ENCODE results near the gene PRKCZ. TPM values are rescaled to one million over a fixed set of nuclear protein-coding genes. Genes with fewer than 3 reads are reported as not detected.
A peak's percentile ranks its signal among the peaks of the same experiment; 100 is the strongest.
"Not testable (repeated sequence)": the region's sequence is repeated elsewhere in the genome, so short reads cannot be mapped to it uniquely, and the experiment has no call there.

The PRKCZ gene
- total and polyA plus RNA-seq, 5 donors from 2014 or later: 11.0 to 42.7 (median 13.6) TPM

DNA sequence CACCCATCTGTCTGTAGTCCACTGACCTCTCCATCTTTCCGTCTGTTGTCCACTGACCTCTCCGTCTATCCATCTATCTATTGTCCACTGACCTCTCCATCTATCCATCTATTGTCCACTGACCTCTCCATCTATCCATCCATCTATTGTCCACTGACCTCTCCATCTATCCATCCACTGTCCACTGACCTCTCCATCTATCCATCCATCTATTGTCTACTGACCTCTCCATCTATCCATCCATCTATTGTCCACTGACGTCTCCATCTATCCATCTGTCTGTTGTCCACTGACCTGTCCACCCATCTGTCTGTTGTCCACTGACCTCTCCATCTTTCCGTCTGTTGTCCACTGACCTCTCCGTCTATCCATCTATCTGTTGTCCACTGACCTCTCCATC, 97.7 kb downstream of the PRKCZ start:
- H3K4me1 ChIP-seq (ENCODE audit: control insufficient read depth, insufficient read depth, low read length, poor library complexity, severe bottlenecking): peaks cover 24% of the 10 kb centered on the region
- not testable (repeated sequence) for H3K4me3 ChIP-seq (ENCODE audit: low read depth, low read length); H3K9me3 Mint-ChIP-seq; H3K36me3 Mint-ChIP-seq; H3K27me3 ChIP-seq (ENCODE audit: control insufficient read depth, insufficient read depth, low read length); H3K36me3 ChIP-seq (ENCODE audit: control insufficient read depth, insufficient read depth, low read length); DNase-seq; H3K9me3 ChIP-seq (ENCODE audit: control insufficient read depth in 2 of 2, low read length in 2 of 2); ATAC-seq (ENCODE audit: low read depth in 2 of 2); H3K4me1 Mint-ChIP-seq; H3K27me3 Mint-ChIP-seq; H3K27ac Mint-ChIP-seq; H3K27ac ChIP-seq (ENCODE audit: insufficient read depth, low read length, poor library complexity, severe bottlenecking); H3K4me3 Mint-ChIP-seq

- Histone ChIP-seq H3K4me3 (ENCODE audit: low read depth, low read length) (peak overlapping the region; percentile 69), H3K27ac (ENCODE audit: insufficient read depth, low read length, poor library complexity, severe bottlenecking) (peak overlapping the region; percentile 42)
Observed at GRCh38 chr1:2148691-2149090, 98.5 kb downstream of the PRKCZ start.

GRCh38 chr1:2150801-2151200, 100.6 kb downstream of the PRKCZ start:
- ATAC-seq (ENCODE audit: low read depth in 2 of 2): no peak
- H3K4me3 ChIP-seq (ENCODE audit: low read depth, low read length): no peak overlapping the region
- no peak for DNase-seq
- H3K27ac Mint-ChIP-seq: peak overlapping the region in 1 of 3 donors; percentile 63
- H3K36me3 ChIP-seq (ENCODE audit: control insufficient read depth, insufficient read depth, low read length): peaks cover 6% of the 10 kb centered on the region
- H3K4me1 ChIP-seq (ENCODE audit: control insufficient read depth, insufficient read depth, low read length, poor library complexity, severe bottlenecking): peaks cover 24% of the 10 kb centered on the region
- no peaks in the 10 kb centered on the region for H3K27me3 ChIP-seq (ENCODE audit: control insufficient read depth, insufficient read depth, low read length)
- no peaks in the 10 kb centered on the region for H3K27me3 Mint-ChIP-seq
- H3K27ac ChIP-seq (ENCODE audit: insufficient read depth, low read length, poor library complexity, severe bottlenecking): no peak overlapping the region
- H3K9me3 Mint-ChIP-seq: peaks cover 0 to 6% (median 0%) of the 10 kb centered on the region in 7 donors
- H3K36me3 Mint-ChIP-seq: peaks cover 20% of the 10 kb centered on the region
- H3K4me3 Mint-ChIP-seq: peak overlapping the region in 1 of 4 donors; percentile 25
- H3K9me3 ChIP-seq (ENCODE audit: control insufficient read depth in 2 of 2, low read length in 2 of 2): no peaks in the 10 kb centered on the region
- peaks cover 0 to 9% (median 6%) of the 10 kb centered on the region in 4 donors for H3K4me1 Mint-ChIP-seq

More at GRCh38 chr1:2148691-2149090, 98.5 kb downstream of the PRKCZ start:
- Histone ChIP-seq H3K4me1 (ENCODE audit: control insufficient read depth, insufficient read depth, low read length, poor library complexity, severe bottlenecking) (peaks cover 24% of the 10 kb centered on the region), H3K9me3 (ENCODE audit: control insufficient read depth in 2 of 2, low read length in 2 of 2) (no peaks in the 10 kb centered on the region), H3K36me3 (ENCODE audit: control insufficient read depth, insufficient read depth, low read length) (peaks cover 6% of the 10 kb centered on the region), H3K27me3 (ENCODE audit: control insufficient read depth, insufficient read depth, low read length) (no peaks in the 10 kb centered on the region)
- DNase-seq (peak in 2 of 3 donors; percentile 51 to 80), ATAC-seq (ENCODE audit: low read depth in 2 of 2) (peak; percentile 57 to 72)
- Mint-ChIP-seq H3K36me3 (peaks cover 10% of the 10 kb centered on the region), H3K4me1 (peaks cover 0 to 8% (median under 1%) of the 10 kb centered on the region in 4 donors), H3K27me3 (no peaks in the 10 kb centered on the region), H3K27ac (no peak overlapping the region), H3K9me3 (no peaks in the 10 kb centered on the region), H3K4me3 (no peak overlapping the region)

DNA sequence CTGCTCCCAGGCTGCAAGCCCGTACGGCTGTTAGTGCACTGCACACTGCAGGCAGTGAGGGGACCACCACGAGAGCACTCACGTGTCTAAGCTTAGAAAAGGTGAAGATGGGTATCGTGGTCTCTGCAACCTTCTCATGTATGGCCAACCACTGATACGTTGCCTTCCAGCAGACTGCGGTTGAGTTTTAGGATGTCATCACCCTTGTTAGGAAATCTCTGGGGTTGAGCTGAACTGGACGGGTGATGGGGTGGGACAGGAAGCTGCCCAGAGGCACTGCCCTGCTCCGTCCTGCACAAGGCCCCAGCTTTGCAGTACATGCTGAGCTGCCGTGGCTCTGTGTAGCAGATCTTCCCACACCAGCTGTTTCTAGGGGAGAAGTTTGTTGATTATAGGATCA, 101.0 kb downstream of the PRKCZ start:
- no peak overlapping the region for H3K27ac ChIP-seq (ENCODE audit: insufficient read depth, low read length, poor library complexity, severe bottlenecking)
- peaks cover 7% of the 10 kb centered on the region for H3K36me3 ChIP-seq (ENCODE audit: control insufficient read depth, insufficient read depth, low read length)
- ATAC-seq (ENCODE audit: low read depth in 2 of 2): no peak
- DNase-seq: no peak
- no peaks in the 10 kb centered on the region for H3K9me3 ChIP-seq (ENCODE audit: control insufficient read depth in 2 of 2, low read length in 2 of 2)
- H3K27ac Mint-ChIP-seq: no peak overlapping the region
- peaks cover 23% of the 10 kb centered on the region for H3K36me3 Mint-ChIP-seq
- H3K9me3 Mint-ChIP-seq: peaks cover 0 to 6% (median 0%) of the 10 kb centered on the region in 7 donors
- peaks cover 0 to 9% (median 6%) of the 10 kb centered on the region in 4 donors for H3K4me1 Mint-ChIP-seq
- H3K4me3 Mint-ChIP-seq: peak overlapping the region in 1 of 4 donors; percentile 13
- no peaks in the 10 kb centered on the region for H3K27me3 Mint-ChIP-seq
- no peaks in the 10 kb centered on the region for H3K27me3 ChIP-seq (ENCODE audit: control insufficient read depth, insufficient read depth, low read length)
- peaks cover 19% of the 10 kb centered on the region for H3K4me1 ChIP-seq (ENCODE audit: control insufficient read depth, insufficient read depth, low read length, poor library complexity, severe bottlenecking)
- no peak overlapping the region for H3K4me3 ChIP-seq (ENCODE audit: low read depth, low read length)

DNA sequence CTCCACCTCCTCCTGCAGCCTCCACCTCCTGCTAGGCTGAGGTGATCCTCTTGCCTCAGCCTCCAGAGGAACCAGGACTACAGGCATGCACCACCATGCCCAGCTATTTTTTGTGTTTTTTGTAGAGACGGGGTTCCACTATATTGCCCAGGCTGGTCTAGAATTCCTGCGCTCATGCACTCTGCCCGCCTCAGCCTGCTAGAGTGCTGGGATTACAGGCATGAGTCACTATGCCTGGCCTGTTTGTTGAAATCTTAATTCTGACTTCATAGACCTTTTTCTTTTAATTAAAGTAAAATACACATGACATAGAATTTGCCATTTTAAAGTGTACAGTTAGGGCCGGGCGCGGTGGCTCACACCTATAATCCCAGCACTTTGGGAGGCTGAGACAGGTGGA, 101.7 kb downstream of the PRKCZ start:
- Histone ChIP-seq H3K27me3 (ENCODE audit: control insufficient read depth, insufficient read depth, low read length) (no peaks in the 10 kb centered on the region), H3K9me3 (ENCODE audit: control insufficient read depth in 2 of 2, low read length in 2 of 2) (no peaks in the 10 kb centered on the region), H3K4me3 (ENCODE audit: low read depth, low read length) (no peak overlapping the region), H3K27ac (ENCODE audit: insufficient read depth, low read length, poor library complexity, severe bottlenecking) (no peak overlapping the region), H3K4me1 (ENCODE audit: control insufficient read depth, insufficient read depth, low read length, poor library complexity, severe bottlenecking) (peaks cover 17% of the 10 kb centered on the region), H3K36me3 (ENCODE audit: control insufficient read depth, insufficient read depth, low read length) (peaks cover 10% of the 10 kb centered on the region)
- Mint-ChIP-seq H3K9me3 (peaks cover 0 to 6% (median 0%) of the 10 kb centered on the region in 7 donors), H3K4me1 (peaks cover 0 to 10% (median 6%) of the 10 kb centered on the region in 4 donors), H3K27ac (no peak overlapping the region), H3K36me3 (peaks cover 27% of the 10 kb centered on the region), H3K4me3 (no peak overlapping the region), H3K27me3 (no peaks in the 10 kb centered on the region)
- ATAC-seq (ENCODE audit: low read depth in 2 of 2) (no peak), DNase-seq (no peak)

GRCh38 chr1:2152954-2153353, 102.7 kb downstream of the PRKCZ start:
- no peak overlapping the region for H3K4me3 ChIP-seq (ENCODE audit: low read depth, low read length)
- DNase-seq (peak in 1 of 3 donors; percentile 17), ATAC-seq (ENCODE audit: low read depth in 2 of 2) (no peak)
- H3K36me3 Mint-ChIP-seq: peaks cover 27% of the 10 kb centered on the region
- H3K27me3 Mint-ChIP-seq: no peaks in the 10 kb centered on the region
- peaks cover 13% of the 10 kb centered on the region for H3K36me3 ChIP-seq (ENCODE audit: control insufficient read depth, insufficient read depth, low read length)
- H3K9me3 ChIP-seq (ENCODE audit: control insufficient read depth in 2 of 2, low read length in 2 of 2): no peaks in the 10 kb centered on the region
- peak overlapping the region in 2 of 4 donors; percentile 2 to 56 for H3K4me3 Mint-ChIP-seq
- no peaks in the 10 kb centered on the region for H3K27me3 ChIP-seq (ENCODE audit: control insufficient read depth, insufficient read depth, low read length)
- H3K9me3 Mint-ChIP-seq: peaks cover 0 to 6% (median 0%) of the 10 kb centered on the region in 7 donors
- no peak overlapping the region for H3K27ac ChIP-seq (ENCODE audit: insufficient read depth, low read length, poor library complexity, severe bottlenecking)
- H3K4me1 Mint-ChIP-seq: peaks cover 0 to 10% (median 6%) of the 10 kb centered on the region in 4 donors
- H3K4me1 ChIP-seq (ENCODE audit: control insufficient read depth, insufficient read depth, low read length, poor library complexity, severe bottlenecking): peaks cover 17% of the 10 kb centered on the region
- peak overlapping the region in 1 of 3 donors; percentile 55 for H3K27ac Mint-ChIP-seq

- Mint-ChIP-seq H3K27ac (peak overlapping the region in 1 of 3 donors; percentile 25), H3K36me3 (peaks cover 33% of the 10 kb centered on the region), H3K9me3 (peaks cover 0 to 6% (median 0%) of the 10 kb centered on the region in 7 donors), H3K27me3 (no peaks in the 10 kb centered on the region), H3K4me3 (no peak overlapping the region), H3K4me1 (peaks cover 0 to 10% (median 6%) of the 10 kb centered on the region in 4 donors)
- peaks cover 7% of the 10 kb centered on the region for H3K4me1 ChIP-seq (ENCODE audit: control insufficient read depth, insufficient read depth, low read length, poor library complexity, severe bottlenecking)
- DNase-seq (no peak), ATAC-seq (ENCODE audit: low read depth in 2 of 2) (no peak)
- no peaks in the 10 kb centered on the region for H3K9me3 ChIP-seq (ENCODE audit: control insufficient read depth in 2 of 2, low read length in 2 of 2)
- H3K36me3 ChIP-seq (ENCODE audit: control insufficient read depth, insufficient read depth, low read length): peaks cover 13% of the 10 kb centered on the region
- no peaks in the 10 kb centered on the region for H3K27me3 ChIP-seq (ENCODE audit: control insufficient read depth, insufficient read depth, low read length)
- no peak overlapping the region for H3K27ac ChIP-seq (ENCODE audit: insufficient read depth, low read length, poor library complexity, severe bottlenecking)
- no peak overlapping the region for H3K4me3 ChIP-seq (ENCODE audit: low read depth, low read length)
Observed at GRCh38 chr1:2154022-2154421, 103.8 kb downstream of the PRKCZ start.

GRCh38 chr1:2155147-2155598, 105.0 kb downstream of the PRKCZ start:
- no peak overlapping the region for H3K4me3 Mint-ChIP-seq
- peak overlapping the region in 2 of 3 donors; percentile 16 to 41 for H3K27ac Mint-ChIP-seq
- Histone ChIP-seq H3K4me1 (ENCODE audit: control insufficient read depth, insufficient read depth, low read length, poor library complexity, severe bottlenecking) (no peaks in the 10 kb centered on the region), H3K9me3 (ENCODE audit: control insufficient read depth in 2 of 2, low read length in 2 of 2) (no peaks in the 10 kb centered on the region), H3K27ac (ENCODE audit: insufficient read depth, low read length, poor library complexity, severe bottlenecking) (no peak overlapping the region), H3K36me3 (ENCODE audit: control insufficient read depth, insufficient read depth, low read length) (peaks cover 13% of the 10 kb centered on the region), H3K4me3 (ENCODE audit: low read depth, low read length) (no peak overlapping the region), H3K27me3 (ENCODE audit: control insufficient read depth, insufficient read depth, low read length) (no peaks in the 10 kb centered on the region)
- no peak for DNase-seq
- no peak for ATAC-seq (ENCODE audit: low read depth in 2 of 2)
- peaks cover 41% of the 10 kb centered on the region for H3K36me3 Mint-ChIP-seq
- H3K4me1 Mint-ChIP-seq: peaks cover 0 to 10% (median 6%) of the 10 kb centered on the region in 4 donors
- peaks cover 0 to 6% (median 0%) of the 10 kb centered on the region in 7 donors for H3K9me3 Mint-ChIP-seq
- no peaks in the 10 kb centered on the region for H3K27me3 Mint-ChIP-seq

Data from CD4-positive, CD25-positive, alpha-beta regulatory T cell (primary cell).